PC-3 (cell line): ENCODE measurements around the gene MT1H.

ENCODE experiments used
- EZH2 ChIP-seq: fragments of 300-600 bp; sonication (generic); IDR thresholded peaks from one replicate; pipeline ENCODE4 v1.6.1; 2017; ENCODE audit warnings: antibody characterized with exemption, mild to moderate bottlenecking, low read length; ENCODE audit not compliant: unreplicated experiment
- TF ChIP-seq, protein P1 (sequence below): fragments of 300-600 bp; sonication (generic); conservative IDR thresholded peaks from 2 replicates; pipeline ENCODE4 v1.5.1; 2017; ENCODE audit warnings: antibody characterized with exemption, low read depth, mild to moderate bottlenecking, low read length

DNA sequence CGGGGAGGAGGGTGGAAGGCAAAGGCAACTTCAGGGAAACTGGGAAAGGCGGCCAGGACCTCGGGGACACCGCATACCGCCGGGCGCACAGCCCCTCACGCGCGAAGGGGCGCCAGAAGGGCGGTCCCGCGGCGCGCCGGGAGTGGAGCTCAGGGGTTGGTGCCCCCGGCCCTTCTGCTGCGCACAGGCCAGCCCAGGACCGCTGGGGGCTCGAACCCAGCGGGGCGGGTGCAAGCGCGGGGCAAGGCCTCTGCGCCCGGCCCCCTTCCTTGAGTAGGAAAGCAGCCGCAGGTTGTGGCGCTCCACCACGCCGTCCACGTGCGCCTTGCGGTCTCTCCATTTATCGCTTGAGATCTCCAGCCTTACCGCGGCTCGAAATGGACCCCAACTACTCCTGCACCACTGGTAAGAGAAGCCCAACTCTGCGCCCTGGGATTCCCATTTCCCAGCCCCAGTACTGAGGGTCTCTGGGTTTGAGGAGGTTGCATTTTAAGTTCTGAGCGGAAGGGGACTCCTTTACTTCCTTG, 34.1 kb upstream of the MT1H start:
- TF ChIP-seq, protein P1, sequence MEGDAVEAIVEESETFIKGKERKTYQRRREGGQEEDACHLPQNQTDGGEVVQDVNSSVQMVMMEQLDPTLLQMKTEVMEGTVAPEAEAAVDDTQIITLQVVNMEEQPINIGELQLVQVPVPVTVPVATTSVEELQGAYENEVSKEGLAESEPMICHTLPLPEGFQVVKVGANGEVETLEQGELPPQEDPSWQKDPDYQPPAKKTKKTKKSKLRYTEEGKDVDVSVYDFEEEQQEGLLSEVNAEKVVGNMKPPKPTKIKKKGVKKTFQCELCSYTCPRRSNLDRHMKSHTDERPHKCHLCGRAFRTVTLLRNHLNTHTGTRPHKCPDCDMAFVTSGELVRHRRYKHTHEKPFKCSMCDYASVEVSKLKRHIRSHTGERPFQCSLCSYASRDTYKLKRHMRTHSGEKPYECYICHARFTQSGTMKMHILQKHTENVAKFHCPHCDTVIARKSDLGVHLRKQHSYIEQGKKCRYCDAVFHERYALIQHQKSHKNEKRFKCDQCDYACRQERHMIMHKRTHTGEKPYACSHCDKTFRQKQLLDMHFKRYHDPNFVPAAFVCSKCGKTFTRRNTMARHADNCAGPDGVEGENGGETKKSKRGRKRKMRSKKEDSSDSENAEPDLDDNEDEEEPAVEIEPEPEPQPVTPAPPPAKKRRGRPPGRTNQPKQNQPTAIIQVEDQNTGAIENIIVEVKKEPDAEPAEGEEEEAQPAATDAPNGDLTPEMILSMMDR: no peak
- TF ChIP-seq EZH2: no peak
